Endothelial cell of umbilical vein (primary cell): ENCODE measurements around the gene C8B. TPM values are rescaled to one million over a fixed set of nuclear protein-coding genes. Genes with fewer than 3 reads are reported as not detected.

ENCODE experiments used
- BruUV-seq: library from RNA; stranded (reverse); fragments of 400-500 nt; replicated peaks from 2 replicates; lab custom pipeline; 2021; lab: Mats Ljungman, UMichigan
- CTCF ChIA-PET: fragments of 300-600, 350-600 bp; sonication (Branson Sonifier 250); formaldehyde crosslinking; loops from one replicate; lab custom pipeline; 2021; ENCODE audit warnings: antibody characterized with exemption, inconsistent platforms; lab: Charles Lee
- POLR2A ChIA-PET: fragments of 300-600, 350-600 bp; sonication (Branson Sonifier 250); formaldehyde crosslinking; loops from one replicate; lab custom pipeline; 2021; ENCODE audit warnings: antibody characterized with exemption, inconsistent platforms; lab: Charles Lee
- DNase-seq: peaks from one replicate; pipeline ENCODE4 v3.0.0-alpha.2; 2011; ENCODE audit warnings: low read depth, low spot score
- FAIRE-seq: peaks from 2 replicates; lab custom pipeline; 2011; peaks lifted over from hg19 to GRCh38; lab: Jason Lieb, UNC
- H2AFZ ChIP-seq: 2 replicates; pipeline ENCODE4 v1.6.0; 2012; ENCODE audit warnings: low read depth, low read length, control low read depth, inconsistent platforms
- H3K27ac ChIP-seq: 2 replicates; pipeline ENCODE4 v1.5.1; 2011; ENCODE audit warnings: low read depth, mild to moderate bottlenecking, control low read depth, low read length, moderate library complexity; ENCODE audit not compliant: insufficient read depth
- H3K27me3 ChIP-seq, 2 experiments: 2 replicates each; pipeline versions ENCODE4 v1.6.0 to v1.6.1; 2011; ENCODE audit warnings: low read length in 2 of 2, mixed read lengths in 1 of 2; ENCODE audit not compliant: control insufficient read depth in 2 of 2, insufficient read depth in 2 of 2
- H3K36me3 ChIP-seq, 2 experiments: 2 replicates in 1 of 2; 3 replicates in 1 of 2; pipeline ENCODE4 v1.5.1; 2011; ENCODE audit warnings: low read length in 2 of 2, mild to moderate bottlenecking in 1 of 2, moderate library complexity in 1 of 2; ENCODE audit not compliant: control insufficient read depth in 2 of 2, insufficient read depth in 2 of 2; ENCODE audit errors: extremely low read depth in 1 of 2
- H3K4me1 ChIP-seq: 3 replicates; pipeline ENCODE4 v1.5.1; 2011; ENCODE audit warnings: mild to moderate bottlenecking, low read length; ENCODE audit not compliant: control insufficient read depth, insufficient read depth; ENCODE audit errors: extremely low read depth
- H3K4me2 ChIP-seq: 2 replicates; pipeline ENCODE4 v1.6.1; 2011; ENCODE audit warnings: low read length, control low read depth, mixed read lengths; ENCODE audit not compliant: insufficient read depth
- H3K4me3 ChIP-seq, 3 experiments: fragments of 200-600 bp in 1 of 3; sonication (generic), shearing (Covaris generic) in 1 of 3; replicated peaks in 1 of 3; 2 replicates each; pipeline ENCODE4 v1.5.1; 2011 to 2016; ENCODE audit warnings: control low read depth in 3 of 3, low read length in 3 of 3, mild to moderate bottlenecking in 2 of 3, inconsistent platforms in 1 of 3, low read depth in 1 of 3, moderate library complexity in 1 of 3; ENCODE audit not compliant: insufficient read depth in 1 of 3
- H3K79me2 ChIP-seq: 2 replicates; pipeline ENCODE4 v1.6.0; 2012; ENCODE audit warnings: low read length, inconsistent platforms; ENCODE audit not compliant: control insufficient read depth, insufficient read depth
- H3K9ac ChIP-seq: replicated peaks from 2 replicates; pipeline ENCODE3; 2011; ENCODE audit warnings: low read length, control low read depth; ENCODE audit not compliant: insufficient read depth; ENCODE audit errors: extremely low read depth
- H3K9me1 ChIP-seq: replicated peaks from 3 replicates; pipeline ENCODE4 v1.6.0; 2011; ENCODE audit warnings: mild to moderate bottlenecking, low read length; ENCODE audit not compliant: control insufficient read depth, insufficient read depth; ENCODE audit errors: extremely low read depth
- H3K9me3 ChIP-seq: replicated peaks from 2 replicates; pipeline ENCODE4 v1.5.1; 2012; ENCODE audit warnings: low read length, inconsistent platforms; ENCODE audit not compliant: control insufficient read depth, insufficient read depth
- H4K20me1 ChIP-seq: replicated peaks from 2 replicates; pipeline ENCODE3; 2011; ENCODE audit warnings: mild to moderate bottlenecking, low read length; ENCODE audit not compliant: control insufficient read depth, insufficient read depth; ENCODE audit errors: extremely low read depth
- EZH2 ChIP-seq: IDR thresholded peaks from 2 replicates; pipeline ENCODE4 v1.6.1; 2012; ENCODE audit warnings: borderline replicate concordance, low read depth, mild to moderate bottlenecking, moderate library complexity, low read length, inconsistent platforms; ENCODE audit not compliant: severe bottlenecking
- FOS ChIP-seq: IDR thresholded peaks from 2 replicates; pipeline ENCODE4 v1.6.1; 2011; ENCODE audit warnings: mild to moderate bottlenecking, low read length, moderate library complexity, borderline replicate concordance; ENCODE audit not compliant: insufficient read depth
- GATA2 ChIP-seq: IDR thresholded peaks from 2 replicates; pipeline ENCODE4 v1.7.0; 2011; ENCODE audit warnings: low read depth, mild to moderate bottlenecking, moderate library complexity, mixed read lengths, low read length; ENCODE audit not compliant: insufficient read length, insufficient read depth
- JUN ChIP-seq: IDR thresholded peaks from 2 replicates; pipeline ENCODE4 v1.6.1; 2011; ENCODE audit warnings: borderline replicate concordance, low read depth; ENCODE audit not compliant: insufficient read length, insufficient read depth
- MYC ChIP-seq: IDR thresholded peaks from one replicate; pipeline ENCODE4 v1.6.1; 2011; ENCODE audit warnings: mild to moderate bottlenecking, low read depth, low read length
- POLR2A ChIP-seq: IDR thresholded peaks from 2 replicates; pipeline ENCODE4 v1.6.1; 2012; ENCODE audit warnings: low read depth, mild to moderate bottlenecking, control low read depth, low read length
- POLR2AphosphoS5 ChIP-seq: IDR thresholded peaks from 2 replicates; pipeline ENCODE4 v1.6.1; 2012; ENCODE audit warnings: low read depth, mild to moderate bottlenecking, control low read depth, low read length, moderate library complexity; ENCODE audit not compliant: insufficient read depth
- dilution Hi-C: fragments of 300-500 bp; cut with MboI; formaldehyde crosslinking; loops from one replicate; pipeline ENCODE4 v1.15.0; 2019; ENCODE audit warnings: low sequenced_read_pairs; ENCODE audit not compliant: extremely low pct_ligation_motif_present
- intact Hi-C: fragments of 100-400 bp; cut with micrococcal nuclease; formaldehyde crosslinking; loops from one replicate; pipeline ENCODE4 v1.10.0; 2022
- polyA plus RNA-seq, 4 experiments: library from polyadenylated mRNA; depleted of rRNA in 3 of 4; stranded (reverse) in 3 of 4; unstranded in 1 of 4; fragments of >200 nt; gene quantifications; 2 replicates each; pipeline versions ENCODE4 v1.2.1 to v1.2.3, GENCODE V29; 2011 to 2012; ENCODE audit warnings: missing spikeins in 1 of 4
- total RNA-seq: library from RNA; stranded (reverse); gene quantifications from 2 replicates; pipeline ENCODE4 v1.2.3, GENCODE V29; 2021
- TF ChIP-seq, protein P1 (sequence below), 2 donors: IDR thresholded peaks; 1 replicate in 1 of 2; 2 replicates in 1 of 2; pipeline ENCODE4 v1.5.1; 2011; ENCODE audit warnings: low read length in 2 of 2, mild to moderate bottlenecking in 2 of 2, moderate library complexity in 2 of 2, control low read depth in 1 of 2, inconsistent platforms in 1 of 2, low read depth in 1 of 2; ENCODE audit not compliant: insufficient read depth in 1 of 2; ENCODE audit errors: extremely low read depth in 1 of 2
- TF ChIP-seq, protein P2 (sequence below): IDR thresholded peaks from 2 replicates; pipeline ENCODE4 v1.6.1; 2011; ENCODE audit not compliant: insufficient read depth, insufficient read length

C8B gene
- total and polyA plus RNA-seq, 2 donors (not counting 3 experiments of a cell fraction or from before 2014, with no cell fraction given): not detected

DNA sequence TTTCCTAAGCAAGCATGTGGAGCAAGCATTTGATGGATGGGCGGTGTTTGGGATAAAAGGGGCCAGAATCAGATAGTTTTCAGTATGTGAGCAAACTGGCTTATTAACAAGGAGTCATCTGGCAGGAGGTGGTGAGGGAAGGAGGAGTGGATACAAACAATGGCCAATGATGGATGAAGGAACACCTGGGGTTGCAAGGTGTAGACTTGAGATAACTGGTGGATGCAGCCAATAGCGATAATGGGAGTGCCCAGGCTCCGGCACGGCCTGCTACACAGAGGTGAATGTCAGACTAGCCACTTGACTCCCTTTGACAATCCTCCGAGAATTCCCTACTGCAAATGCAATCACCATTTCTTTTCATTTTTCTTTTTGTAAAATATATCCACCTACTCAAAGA, 41.7 kb downstream of the C8B start:
- DNase-seq (no peak), FAIRE-seq (no peak)
- Histone ChIP-seq H2AFZ (no peak overlapping the region), H3K4me1 (no peaks in the 10 kb centered on the region), H3K4me3 (no peak overlapping the region), H3K79me2 (no peaks in the 10 kb centered on the region), H3K9me1 (no peaks in the 10 kb centered on the region), H3K9me3 (no peaks in the 10 kb centered on the region), H3K27ac (no peak overlapping the region), H3K9ac (no peak overlapping the region), H4K20me1 (no peaks in the 10 kb centered on the region), H3K4me2 (no peak overlapping the region), H3K36me3 (no peaks in the 10 kb centered on the region), H3K27me3 (no peaks in the 10 kb centered on the region)
- CTCF ChIA-PET: no interaction called here
- intact Hi-C loops: no loop called here
- dilution Hi-C loops: no loop called here
- BruUV-seq: no TSS peak
- TF ChIP-seq POLR2AphosphoS5 (no peak), EZH2 (no peak), MYC (no peak), GATA2 (no peak), FOS (no peak), JUN (no peak), POLR2A (no peak)
- TF ChIP-seq, protein P1, sequence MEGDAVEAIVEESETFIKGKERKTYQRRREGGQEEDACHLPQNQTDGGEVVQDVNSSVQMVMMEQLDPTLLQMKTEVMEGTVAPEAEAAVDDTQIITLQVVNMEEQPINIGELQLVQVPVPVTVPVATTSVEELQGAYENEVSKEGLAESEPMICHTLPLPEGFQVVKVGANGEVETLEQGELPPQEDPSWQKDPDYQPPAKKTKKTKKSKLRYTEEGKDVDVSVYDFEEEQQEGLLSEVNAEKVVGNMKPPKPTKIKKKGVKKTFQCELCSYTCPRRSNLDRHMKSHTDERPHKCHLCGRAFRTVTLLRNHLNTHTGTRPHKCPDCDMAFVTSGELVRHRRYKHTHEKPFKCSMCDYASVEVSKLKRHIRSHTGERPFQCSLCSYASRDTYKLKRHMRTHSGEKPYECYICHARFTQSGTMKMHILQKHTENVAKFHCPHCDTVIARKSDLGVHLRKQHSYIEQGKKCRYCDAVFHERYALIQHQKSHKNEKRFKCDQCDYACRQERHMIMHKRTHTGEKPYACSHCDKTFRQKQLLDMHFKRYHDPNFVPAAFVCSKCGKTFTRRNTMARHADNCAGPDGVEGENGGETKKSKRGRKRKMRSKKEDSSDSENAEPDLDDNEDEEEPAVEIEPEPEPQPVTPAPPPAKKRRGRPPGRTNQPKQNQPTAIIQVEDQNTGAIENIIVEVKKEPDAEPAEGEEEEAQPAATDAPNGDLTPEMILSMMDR (IDR thresholded peaks at IDR 0.05; ENCODE audit: extremely low read depth in 1 of 2, insufficient read depth in 1 of 2, low read depth in 1 of 2, low read length in 2 of 2): no peak
- TF ChIP-seq, protein P2, sequence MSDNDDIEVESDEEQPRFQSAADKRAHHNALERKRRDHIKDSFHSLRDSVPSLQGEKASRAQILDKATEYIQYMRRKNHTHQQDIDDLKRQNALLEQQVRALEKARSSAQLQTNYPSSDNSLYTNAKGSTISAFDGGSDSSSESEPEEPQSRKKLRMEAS: no peak
- POLR2A ChIA-PET: no interaction called here
